ENCODE data around the gene CCDC63.

The CCDC63 gene

DNA sequence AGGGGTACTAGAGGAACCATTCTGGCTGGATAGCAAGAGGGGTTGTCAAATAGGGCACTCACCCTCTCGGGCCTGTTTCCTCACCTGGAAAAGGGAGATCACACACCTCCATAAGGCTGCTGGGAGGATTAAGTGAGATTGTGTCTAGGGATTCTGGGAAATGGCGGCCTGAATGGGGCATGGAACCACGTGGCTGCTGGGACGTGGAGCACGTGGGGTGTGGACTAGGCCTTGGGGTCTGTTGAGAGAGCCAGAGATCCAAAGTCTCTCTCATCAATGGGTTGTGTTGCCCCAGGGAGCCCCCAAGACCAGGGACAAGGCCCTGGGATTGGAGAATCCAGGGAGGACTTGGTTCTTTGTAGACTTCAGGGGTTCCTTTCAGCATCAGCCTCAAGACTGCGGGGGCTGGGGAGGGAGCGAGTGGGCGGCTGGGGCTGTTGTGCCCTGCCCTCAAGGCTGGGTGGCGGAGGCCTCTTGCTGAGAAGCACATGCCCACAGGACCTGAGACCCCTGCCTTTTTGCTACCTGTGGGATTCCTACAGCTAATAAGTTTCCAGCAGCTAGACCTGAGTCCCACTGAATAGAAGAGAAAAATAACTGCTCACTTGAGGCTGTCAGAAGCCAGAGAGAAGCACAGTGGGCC, 77.0 kb downstream of the CCDC63 start:
- DNase-seq: no peak
- Histone ChIP-seq H3K27ac (ENCODE audit: insufficient read depth in 1 of 2, low read depth in 1 of 2, low read length in 2 of 2, poor library complexity in 1 of 2, severe bottlenecking in 2 of 2) (no peak overlapping the region), H3K27me3 (replicated peaks in 2 of 5; ENCODE audit: control insufficient read depth in 4 of 5, insufficient read depth in 5 of 5, low read length in 4 of 5) (peaks cover 0 to 10% (median 0%) of the 10 kb centered on the region in 5 experiments), H3K36me3 (ENCODE audit: control insufficient read depth in 4 of 4, insufficient read depth in 4 of 4, low read length in 3 of 4) (no peaks in the 10 kb centered on the region), H3K9me3 (ENCODE audit: control extremely low read depth in 1 of 5, control insufficient read depth in 4 of 5, insufficient read depth in 2 of 5, low read depth in 1 of 5, low read length in 4 of 5) (no peaks in the 10 kb centered on the region), H3K4me1 (ENCODE audit: control extremely low read depth in 1 of 4, control insufficient read depth in 4 of 4, insufficient read depth in 4 of 4, low read length in 3 of 4) (no peaks in the 10 kb centered on the region), H3K4me3 (ENCODE audit: control insufficient read depth in 1 of 7, extremely low read depth in 1 of 7, insufficient read depth in 4 of 7, low read depth in 2 of 7, low read length in 6 of 7) (no peak overlapping the region)
- 98% methylated on average over 8 of the region's 9 CpGs for WGBS (ENCODE audit: insufficient coverage)
- CTCF ChIA-PET: interaction anchor here (0.8 kb wide), 1 partner anchor 14 kb away, joined by 3 read pairs; no protein-coding TSS in a partner anchor
- POLR2A ChIA-PET: no interaction called here

DNA sequence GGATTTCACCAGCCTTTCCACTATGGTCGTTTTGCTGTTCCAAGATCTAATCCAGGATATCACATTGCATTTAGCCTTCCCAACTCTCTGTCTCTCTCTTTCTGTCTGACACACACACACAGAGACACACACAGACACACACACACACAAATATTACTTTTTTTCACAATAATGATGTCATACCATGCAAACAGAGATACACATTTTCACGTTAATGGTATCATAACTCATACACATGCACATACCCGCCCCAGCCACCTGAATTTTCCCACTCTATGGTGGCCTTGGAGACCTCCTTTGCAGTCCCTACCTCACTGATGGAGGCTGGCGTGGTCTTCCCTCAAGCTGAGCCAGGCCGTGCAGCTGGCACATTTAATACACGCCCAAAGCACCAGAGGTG, 80.8 kb downstream of the CCDC63 start:
- H3K4me3 ChIP-seq (ENCODE audit: control insufficient read depth in 1 of 7, extremely low read depth in 1 of 7, insufficient read depth in 4 of 7, low read depth in 2 of 7, low read length in 6 of 7): no peak overlapping the region
- ChIA-PET CTCF (no interaction called here), POLR2A (no interaction called here)
- H3K27ac ChIP-seq (ENCODE audit: insufficient read depth in 1 of 2, low read depth in 1 of 2, low read length in 2 of 2, poor library complexity in 1 of 2, severe bottlenecking in 2 of 2): no peak overlapping the region
- H3K27me3 ChIP-seq (replicated peaks in 2 of 5; ENCODE audit: control insufficient read depth in 4 of 5, insufficient read depth in 5 of 5, low read length in 4 of 5): peaks cover 0 to 6% (median 0%) of the 10 kb centered on the region in 5 experiments
- H3K9me3 ChIP-seq (ENCODE audit: control extremely low read depth in 1 of 5, control insufficient read depth in 4 of 5, insufficient read depth in 2 of 5, low read depth in 1 of 5, low read length in 4 of 5): no peaks in the 10 kb centered on the region
- DNase-seq: no peak
- WGBS (ENCODE audit: insufficient coverage): 75% methylated on average over 3 of the region's 6 CpGs
- no peaks in the 10 kb centered on the region for H3K4me1 ChIP-seq (ENCODE audit: control extremely low read depth in 1 of 4, control insufficient read depth in 4 of 4, insufficient read depth in 4 of 4, low read length in 3 of 4)
- no peaks in the 10 kb centered on the region for H3K36me3 ChIP-seq (ENCODE audit: control insufficient read depth in 4 of 4, insufficient read depth in 4 of 4, low read length in 3 of 4)

DNA sequence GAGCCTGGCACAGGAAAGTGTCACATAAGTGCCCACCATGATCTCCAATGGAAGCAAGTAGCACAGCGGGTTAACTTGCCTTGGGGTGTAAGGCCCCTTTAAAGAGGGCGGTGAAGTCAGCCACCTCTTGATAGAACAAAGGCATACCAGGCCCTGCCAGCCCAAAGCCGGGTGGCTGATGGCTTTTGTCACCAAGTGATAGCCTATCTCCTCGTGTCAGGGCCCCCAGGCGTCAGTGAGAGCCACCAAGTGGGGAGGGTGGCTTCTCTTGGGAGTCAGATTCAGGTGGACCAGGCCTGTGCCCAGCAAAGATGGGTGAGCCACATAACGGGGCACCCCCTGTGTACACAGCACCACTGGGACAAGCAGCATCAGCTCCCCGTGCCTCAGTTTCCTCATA, 81.9 kb downstream of the CCDC63 start:
- 91% methylated on average over 6 of the region's 7 CpGs for WGBS (ENCODE audit: insufficient coverage)
- ChIA-PET CTCF (no interaction called here), POLR2A (interaction anchor here (0.7 kb wide), 1 partner anchor 93 kb away, joined by 5 read pairs; no protein-coding TSS in a partner anchor)
- no peak overlapping the region for H3K27ac ChIP-seq (ENCODE audit: insufficient read depth in 1 of 2, low read depth in 1 of 2, low read length in 2 of 2, poor library complexity in 1 of 2, severe bottlenecking in 2 of 2)
- H3K4me3 ChIP-seq (ENCODE audit: control insufficient read depth in 1 of 7, extremely low read depth in 1 of 7, insufficient read depth in 4 of 7, low read depth in 2 of 7, low read length in 6 of 7): no peak overlapping the region
- no peaks in the 10 kb centered on the region for H3K36me3 ChIP-seq (ENCODE audit: control insufficient read depth in 4 of 4, insufficient read depth in 4 of 4, low read length in 3 of 4)
- H3K9me3 ChIP-seq (ENCODE audit: control extremely low read depth in 1 of 5, control insufficient read depth in 4 of 5, insufficient read depth in 2 of 5, low read depth in 1 of 5, low read length in 4 of 5): no peaks in the 10 kb centered on the region
- H3K4me1 ChIP-seq (ENCODE audit: control extremely low read depth in 1 of 4, control insufficient read depth in 4 of 4, insufficient read depth in 4 of 4, low read length in 3 of 4): no peaks in the 10 kb centered on the region
- no peak for DNase-seq
- peaks cover 0 to 6% (median 0%) of the 10 kb centered on the region in 5 experiments for H3K27me3 ChIP-seq (replicated peaks in 2 of 5; ENCODE audit: control insufficient read depth in 4 of 5, insufficient read depth in 5 of 5, low read length in 4 of 5)

DNA sequence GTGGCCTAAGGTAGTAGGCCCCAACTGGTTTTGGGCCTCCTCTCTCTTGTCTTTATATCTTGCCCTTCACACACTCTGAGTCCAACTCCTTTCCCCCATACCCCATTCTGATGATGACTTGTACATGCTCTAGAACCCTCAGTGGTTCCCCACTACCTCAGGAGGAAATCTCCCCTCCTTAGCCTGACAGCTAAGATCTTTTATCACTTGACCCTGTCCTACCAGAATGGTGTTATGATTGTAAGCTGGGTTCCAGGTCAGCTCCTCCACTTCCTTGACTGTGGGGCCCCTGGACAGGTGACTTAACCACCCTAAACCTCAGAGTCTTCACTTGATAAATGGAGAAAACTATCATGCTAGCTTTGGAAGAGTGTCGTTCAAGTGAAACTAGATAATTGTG, 83.0 kb downstream of the CCDC63 start:
- CTCF ChIA-PET: interaction anchor here (1.4 kb wide), 1 partner anchor 16 kb away, joined by 3 read pairs; no protein-coding TSS in a partner anchor
- peaks cover 0 to 8% (median 0%) of the 10 kb centered on the region in 5 experiments for H3K27me3 ChIP-seq (replicated peaks in 2 of 5; ENCODE audit: control insufficient read depth in 4 of 5, insufficient read depth in 5 of 5, low read length in 4 of 5)

DNA sequence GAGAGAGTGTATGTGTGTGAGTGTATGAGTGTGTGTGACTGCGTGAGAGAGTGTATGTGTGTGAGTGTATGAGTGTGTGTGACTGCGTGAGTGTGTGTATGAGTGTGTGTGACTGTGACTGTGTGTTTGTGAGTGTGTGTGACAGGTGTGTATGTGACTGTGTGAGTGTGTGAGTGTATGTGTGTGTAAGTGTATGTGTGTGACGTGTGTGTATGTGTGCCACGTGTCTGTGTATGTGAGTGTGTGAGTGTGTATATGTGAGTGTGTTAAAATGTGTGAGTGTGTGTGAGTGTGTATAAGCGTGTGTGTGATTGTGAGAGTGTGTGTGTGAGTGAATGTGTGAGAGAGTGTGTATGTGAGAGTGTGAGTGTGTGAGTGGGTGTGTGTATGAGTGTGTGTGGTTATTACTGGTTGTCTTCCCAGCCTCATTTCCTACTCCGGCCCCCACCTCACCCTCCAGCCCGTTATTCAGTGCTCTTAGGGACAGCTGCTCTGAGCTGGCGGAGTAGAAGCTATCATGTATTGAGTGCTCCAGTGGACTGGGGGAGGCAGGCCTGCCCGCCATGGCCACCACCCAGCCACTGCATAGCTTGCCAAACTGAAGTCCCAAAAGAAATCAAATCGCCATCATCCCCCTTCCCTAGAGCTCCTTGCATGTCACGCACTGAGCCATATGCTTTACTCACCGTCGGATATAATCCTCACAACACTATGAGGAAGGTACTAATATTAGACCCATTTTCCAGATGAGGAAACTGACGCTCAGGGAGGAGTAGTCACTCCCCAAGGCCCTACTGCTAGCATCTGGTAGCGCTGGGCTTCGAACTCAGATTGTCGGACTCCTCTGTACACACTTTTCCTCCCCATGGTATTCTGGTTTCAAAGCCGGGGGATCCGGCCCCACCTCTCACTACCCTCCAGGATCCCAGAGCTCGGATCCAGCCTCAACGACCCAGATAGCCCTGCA, 83.8 kb downstream of the CCDC63 start:
- POLR2A ChIA-PET: no interaction called here
- Histone ChIP-seq H3K27ac (ENCODE audit: insufficient read depth in 1 of 2, low read depth in 1 of 2, low read length in 2 of 2, poor library complexity in 1 of 2, severe bottlenecking in 2 of 2) (no peak overlapping the region), H3K4me3 (ENCODE audit: control insufficient read depth in 1 of 7, extremely low read depth in 1 of 7, insufficient read depth in 4 of 7, low read depth in 2 of 7, low read length in 6 of 7) (no peak overlapping the region), H3K36me3 (ENCODE audit: control insufficient read depth in 4 of 4, insufficient read depth in 4 of 4, low read length in 3 of 4) (no peaks in the 10 kb centered on the region), H3K27me3 (replicated peaks in 2 of 5; ENCODE audit: control insufficient read depth in 4 of 5, insufficient read depth in 5 of 5, low read length in 4 of 5) (peaks cover 0 to 10% (median 0%) of the 10 kb centered on the region in 5 experiments), H3K9me3 (ENCODE audit: control extremely low read depth in 1 of 5, control insufficient read depth in 4 of 5, insufficient read depth in 2 of 5, low read depth in 1 of 5, low read length in 4 of 5) (no peaks in the 10 kb centered on the region), H3K4me1 (ENCODE audit: control extremely low read depth in 1 of 4, control insufficient read depth in 4 of 4, insufficient read depth in 4 of 4, low read length in 3 of 4) (no peaks in the 10 kb centered on the region)
- no peak for DNase-seq
- CTCF ChIA-PET: interaction anchor here (1.4 kb wide), 1 partner anchor 15 kb away, joined by 3 read pairs; no protein-coding TSS in a partner anchor
- 96% methylated on average over 19 of the region's 21 CpGs for WGBS (ENCODE audit: insufficient coverage)

More for the DNA sequence above, 83.0 kb downstream of the CCDC63 start:
- Histone ChIP-seq H3K9me3 (ENCODE audit: control extremely low read depth in 1 of 5, control insufficient read depth in 4 of 5, insufficient read depth in 2 of 5, low read depth in 1 of 5, low read length in 4 of 5) (no peaks in the 10 kb centered on the region), H3K36me3 (ENCODE audit: control insufficient read depth in 4 of 4, insufficient read depth in 4 of 4, low read length in 3 of 4) (no peaks in the 10 kb centered on the region), H3K27ac (ENCODE audit: insufficient read depth in 1 of 2, low read depth in 1 of 2, low read length in 2 of 2, poor library complexity in 1 of 2, severe bottlenecking in 2 of 2) (no peak overlapping the region), H3K4me3 (ENCODE audit: control insufficient read depth in 1 of 7, extremely low read depth in 1 of 7, insufficient read depth in 4 of 7, low read depth in 2 of 7, low read length in 6 of 7) (no peak overlapping the region), H3K4me1 (ENCODE audit: control extremely low read depth in 1 of 4, control insufficient read depth in 4 of 4, insufficient read depth in 4 of 4, low read length in 3 of 4) (no peaks in the 10 kb centered on the region)
- whole genome bisulfite sequencing (ENCODE audit: insufficient coverage): no CpG with 5 or more reads among the region's 1 CpG
- no peak for DNase-seq
- POLR2A ChIA-PET: no interaction called here

DNA sequence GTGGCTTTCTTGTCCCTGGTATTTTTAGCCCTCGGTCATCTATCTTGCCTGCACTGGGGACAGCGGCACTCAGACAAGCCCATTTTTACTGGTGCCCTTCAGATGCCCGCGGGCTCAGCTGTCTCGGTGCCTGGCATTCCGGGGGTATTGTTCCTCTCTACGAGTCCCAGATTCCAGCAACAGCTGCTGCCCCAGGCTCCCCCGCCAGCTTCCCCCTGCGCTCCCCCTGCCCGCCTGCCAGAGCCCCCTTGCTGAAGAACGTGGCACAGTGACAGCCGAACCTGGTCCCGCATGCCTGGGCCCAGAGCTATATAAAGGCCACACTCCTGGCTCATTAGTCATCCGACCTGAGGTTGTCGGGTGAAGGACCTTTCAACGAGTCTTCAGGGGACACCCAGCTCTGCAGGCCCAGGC, 84.5 kb downstream of the CCDC63 start:
- CTCF ChIA-PET: interaction anchor here (1.4 kb wide), 1 partner anchor 14 kb away, joined by 3 read pairs; no protein-coding TSS in a partner anchor
- no peak overlapping the region for H3K27ac ChIP-seq (ENCODE audit: insufficient read depth in 1 of 2, low read depth in 1 of 2, low read length in 2 of 2, poor library complexity in 1 of 2, severe bottlenecking in 2 of 2)
- H3K9me3 ChIP-seq (ENCODE audit: control extremely low read depth in 1 of 5, control insufficient read depth in 4 of 5, insufficient read depth in 2 of 5, low read depth in 1 of 5, low read length in 4 of 5): no peaks in the 10 kb centered on the region
- peaks cover 0 to 9% (median 0%) of the 10 kb centered on the region in 5 experiments for H3K27me3 ChIP-seq (replicated peaks in 2 of 5; ENCODE audit: control insufficient read depth in 4 of 5, insufficient read depth in 5 of 5, low read length in 4 of 5)
- DNase-seq: no peak
- H3K4me3 ChIP-seq (ENCODE audit: control insufficient read depth in 1 of 7, extremely low read depth in 1 of 7, insufficient read depth in 4 of 7, low read depth in 2 of 7, low read length in 6 of 7): no peak overlapping the region
- 89% methylated on average over 14 of the region's 16 CpGs for WGBS (ENCODE audit: insufficient coverage)
- POLR2A ChIA-PET: no interaction called here
- H3K36me3 ChIP-seq (ENCODE audit: control insufficient read depth in 4 of 4, insufficient read depth in 4 of 4, low read length in 3 of 4): no peaks in the 10 kb centered on the region
- H3K4me1 ChIP-seq (ENCODE audit: control extremely low read depth in 1 of 4, control insufficient read depth in 4 of 4, insufficient read depth in 4 of 4, low read length in 3 of 4): no peaks in the 10 kb centered on the region

DNA sequence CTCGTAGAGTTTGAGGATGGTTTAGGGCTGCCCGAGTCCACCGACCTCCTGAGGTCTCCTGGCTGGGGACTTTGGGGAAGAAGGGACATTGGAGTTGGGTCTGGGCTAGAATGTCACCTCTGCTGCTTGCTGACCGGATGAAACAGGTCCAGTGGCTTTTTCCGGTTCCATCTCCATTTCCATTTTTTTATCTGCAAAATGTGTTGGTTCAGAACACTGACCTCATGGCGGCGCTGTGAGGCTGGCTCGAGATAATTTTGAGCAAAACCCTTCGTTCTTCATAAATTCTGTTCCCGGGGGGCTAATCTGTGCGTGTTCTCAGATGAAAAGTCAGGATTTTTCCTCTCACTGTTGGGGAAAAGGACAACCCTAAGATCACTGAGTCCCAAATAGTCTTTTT, 85.3 kb downstream of the CCDC63 start:
- POLR2A ChIA-PET: no interaction called here
- Histone ChIP-seq H3K9me3 (ENCODE audit: control extremely low read depth in 1 of 5, control insufficient read depth in 4 of 5, insufficient read depth in 2 of 5, low read depth in 1 of 5, low read length in 4 of 5) (no peaks in the 10 kb centered on the region), H3K4me3 (ENCODE audit: control insufficient read depth in 1 of 7, extremely low read depth in 1 of 7, insufficient read depth in 4 of 7, low read depth in 2 of 7, low read length in 6 of 7) (no peak overlapping the region), H3K36me3 (ENCODE audit: control insufficient read depth in 4 of 4, insufficient read depth in 4 of 4, low read length in 3 of 4) (no peaks in the 10 kb centered on the region), H3K4me1 (ENCODE audit: control extremely low read depth in 1 of 4, control insufficient read depth in 4 of 4, insufficient read depth in 4 of 4, low read length in 3 of 4) (peaks cover 0 to 4% (median 0%) of the 10 kb centered on the region in 4 experiments), H3K27me3 (replicated peaks in 2 of 5; ENCODE audit: control insufficient read depth in 4 of 5, insufficient read depth in 5 of 5, low read length in 4 of 5) (peaks cover 0 to 11% (median 0%) of the 10 kb centered on the region in 5 experiments), H3K27ac (ENCODE audit: insufficient read depth in 1 of 2, low read depth in 1 of 2, low read length in 2 of 2, poor library complexity in 1 of 2, severe bottlenecking in 2 of 2) (no peak overlapping the region)
- CTCF ChIA-PET: no interaction called here
- DNase-seq: peak in 1 of 3 donors; percentile 13
- WGBS (ENCODE audit: insufficient coverage): 44% methylated on average over 7 of the region's 11 CpGs
